Fibroblast of skin of right quadriceps (primary cell): ENCODE data around the gene CHAF1B.

Experiments
- DNase-seq: peaks from one replicate; pipeline ENCODE4 v3.0.0-alpha.2; 2013

CHAF1B gene

GRCh38 chr21:36465478-36465877 is 80.3 kb downstream of the CHAF1B start:
- no peak for DNase-seq

- DNase-seq, result no peak
These were observed 80.9 kb downstream of the CHAF1B start for GRCh38 chr21:36466061-36466511.
